ENCODE measurements around the gene CYP3A7.
"Not testable (repeated sequence)": the region's sequence is repeated elsewhere in the genome, so short reads cannot be mapped to it uniquely, and the experiment has no call there.

DNA sequence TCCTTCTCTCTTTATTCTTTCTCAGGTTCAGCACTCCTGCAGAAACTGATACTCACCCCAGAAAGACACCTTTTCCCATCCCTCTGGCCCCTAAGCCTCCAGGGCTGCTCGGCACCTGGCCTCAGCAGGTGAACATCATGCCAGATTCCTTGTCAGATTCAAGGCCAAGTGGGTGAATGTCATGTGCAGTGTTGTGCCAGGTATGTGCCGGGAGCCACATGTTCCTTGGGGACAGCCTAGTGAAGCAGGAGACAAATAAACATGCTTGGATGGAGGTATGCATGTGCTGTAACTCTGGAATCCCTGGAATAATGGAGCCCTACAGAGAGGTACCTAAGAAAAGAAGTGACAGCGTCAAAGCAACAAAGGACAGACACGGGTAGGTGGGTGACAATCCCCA, 1.7 kb upstream of the CYP3A7 start:
- not testable (repeated sequence) for TF ChIP-seq CTCF, POLR2A (IDR thresholded peaks at IDR 0.05)
